Thoracic aorta (tissue), 2 donors: ENCODE results near the gene ZC3H14. TPM values are rescaled to one million over a fixed set of nuclear protein-coding genes. Genes with fewer than 3 reads are reported as not detected.

Experiments
- ATAC-seq: fragments of 150-250 bp; one replicate; pipeline ENCODE4 v1.8.0; 2017; ENCODE audit warnings: low read depth; ENCODE audit not compliant: insufficient number of reproducible peaks, low FRiP score
- DNase-seq: peaks from one replicate; pipeline ENCODE4 v3.0.0-alpha.2; 2020; ENCODE audit warnings: low spot score
- H3K27ac ChIP-seq, 2 donors: fragments of 200-600 bp; sonication (generic); 1 replicate in 1 of 2; 2 replicates in 1 of 2; pipeline ENCODE4 v1.5.1; 2016; ENCODE audit warnings: mild to moderate bottlenecking in 2 of 2, moderate library complexity in 2 of 2
- H3K27me3 ChIP-seq: fragments of 200-600 bp; sonication (generic); replicated peaks from 2 replicates; pipeline ENCODE4 v1.6.0; 2016; ENCODE audit warnings: mild to moderate bottlenecking; ENCODE audit not compliant: insufficient read depth
- H3K36me3 ChIP-seq: fragments of 200-600 bp; sonication (generic); one replicate; pipeline ENCODE4 v1.5.1; 2016
- H3K4me1 ChIP-seq, 2 donors: fragments of 200-600 bp; sonication (generic); 1 replicate in 1 of 2; 2 replicates in 1 of 2; pipeline versions ENCODE4 v1.5.1 to v1.6.0; 2016; ENCODE audit warnings: low read depth in 2 of 2, mild to moderate bottlenecking in 1 of 2; ENCODE audit not compliant: control insufficient read depth in 1 of 2
- H3K4me3 ChIP-seq: fragments of 200-600 bp; sonication (generic); 2 replicates; pipeline ENCODE4 v1.5.1; 2016; ENCODE audit warnings: mild to moderate bottlenecking
- H3K9me3 ChIP-seq: fragments of 200-600 bp; sonication (generic); 2 replicates; pipeline ENCODE4 v1.5.1; 2016
- CTCF ChIP-seq: fragments of 200-600 bp; sonication (generic); IDR thresholded peaks from one replicate; pipeline ENCODE4 v1.5.1; 2019; ENCODE audit warnings: antibody characterized with exemption
- total RNA-seq, 2 donors: library from RNA; depleted of rRNA; stranded (reverse); fragments of >200 nt; gene quantifications; one replicate each; pipeline versions ENCODE4 v1.1.0 to v1.2.3, GENCODE V29; 2016

The ZC3H14 gene
- total RNA-seq, 2 donors from 2014 or later: 47.7 to 82.9 TPM

GRCh38 chr14:88584451-88584850 lies 21.6 kb downstream of the ZC3H14 start:
- Histone ChIP-seq H3K27me3 (no peaks in the 10 kb centered on the region), H3K36me3 (peaks cover 23% of the 10 kb centered on the region), H3K27ac (no peak overlapping the region), H3K9me3 (no peaks in the 10 kb centered on the region), H3K4me1 (no peaks in the 10 kb centered on the region), H3K4me3 (no peak overlapping the region)
- no peak for ATAC-seq
- no peak for TF ChIP-seq CTCF
- DNase-seq: no peak

- no peak for ATAC-seq
- H3K27me3 ChIP-seq: no peaks in the 10 kb centered on the region
- H3K4me3 ChIP-seq: no peak overlapping the region
- H3K9me3 ChIP-seq: no peaks in the 10 kb centered on the region
- no peak overlapping the region for H3K27ac ChIP-seq
- peaks cover 12% of the 10 kb centered on the region for H3K36me3 ChIP-seq
- TF ChIP-seq CTCF: no peak
- H3K4me1 ChIP-seq: no peaks in the 10 kb centered on the region
- no peak for DNase-seq
Observed at GRCh38 chr14:88588081-88588480, 25.2 kb downstream of the ZC3H14 start.

GRCh38 chr14:88590173-88590572 lies 27.3 kb downstream of the ZC3H14 start:
- H3K4me3 ChIP-seq: no peak overlapping the region
- no peaks in the 10 kb centered on the region for H3K4me1 ChIP-seq
- TF ChIP-seq CTCF: no peak
- H3K36me3 ChIP-seq: peaks cover 8% of the 10 kb centered on the region
- no peaks in the 10 kb centered on the region for H3K9me3 ChIP-seq
- no peak for DNase-seq
- H3K27ac ChIP-seq: no peak overlapping the region
- no peak for ATAC-seq
- H3K27me3 ChIP-seq: no peaks in the 10 kb centered on the region

GRCh38 chr14:88592031-88592430 lies 29.2 kb downstream of the ZC3H14 start:
- no peak overlapping the region for H3K4me3 ChIP-seq
- no peaks in the 10 kb centered on the region for H3K9me3 ChIP-seq
- TF ChIP-seq CTCF: no peak
- DNase-seq: no peak
- no peaks in the 10 kb centered on the region for H3K4me1 ChIP-seq
- peaks cover 7% of the 10 kb centered on the region for H3K36me3 ChIP-seq
- no peak overlapping the region for H3K27ac ChIP-seq
- ATAC-seq: no peak
- H3K27me3 ChIP-seq: no peaks in the 10 kb centered on the region

GRCh38 chr14:88597038-88597437 lies 34.2 kb downstream of the ZC3H14 start:
- no peak for ATAC-seq
- H3K9me3 ChIP-seq: no peaks in the 10 kb centered on the region
- no peak overlapping the region for H3K27ac ChIP-seq
- no peak for TF ChIP-seq CTCF
- H3K27me3 ChIP-seq: no peaks in the 10 kb centered on the region
- no peak overlapping the region for H3K4me3 ChIP-seq
- H3K36me3 ChIP-seq: peaks cover 33% of the 10 kb centered on the region
- H3K4me1 ChIP-seq: no peaks in the 10 kb centered on the region
- DNase-seq: no peak
